GM19468 (cell line): ENCODE results near the gene SYCE3.

Experiments
- ATAC-seq: cut with Tn5 transposase; IDR thresholded peaks from one replicate; pipeline ENCODE4 v1.9.1; 2021; ENCODE audit warnings: mild to moderate bottlenecking, moderate library complexity, moderate number of reproducible peaks; ENCODE audit not compliant: unreplicated experiment; ENCODE audit errors: extremely low read depth

Gene SYCE3

DNA sequence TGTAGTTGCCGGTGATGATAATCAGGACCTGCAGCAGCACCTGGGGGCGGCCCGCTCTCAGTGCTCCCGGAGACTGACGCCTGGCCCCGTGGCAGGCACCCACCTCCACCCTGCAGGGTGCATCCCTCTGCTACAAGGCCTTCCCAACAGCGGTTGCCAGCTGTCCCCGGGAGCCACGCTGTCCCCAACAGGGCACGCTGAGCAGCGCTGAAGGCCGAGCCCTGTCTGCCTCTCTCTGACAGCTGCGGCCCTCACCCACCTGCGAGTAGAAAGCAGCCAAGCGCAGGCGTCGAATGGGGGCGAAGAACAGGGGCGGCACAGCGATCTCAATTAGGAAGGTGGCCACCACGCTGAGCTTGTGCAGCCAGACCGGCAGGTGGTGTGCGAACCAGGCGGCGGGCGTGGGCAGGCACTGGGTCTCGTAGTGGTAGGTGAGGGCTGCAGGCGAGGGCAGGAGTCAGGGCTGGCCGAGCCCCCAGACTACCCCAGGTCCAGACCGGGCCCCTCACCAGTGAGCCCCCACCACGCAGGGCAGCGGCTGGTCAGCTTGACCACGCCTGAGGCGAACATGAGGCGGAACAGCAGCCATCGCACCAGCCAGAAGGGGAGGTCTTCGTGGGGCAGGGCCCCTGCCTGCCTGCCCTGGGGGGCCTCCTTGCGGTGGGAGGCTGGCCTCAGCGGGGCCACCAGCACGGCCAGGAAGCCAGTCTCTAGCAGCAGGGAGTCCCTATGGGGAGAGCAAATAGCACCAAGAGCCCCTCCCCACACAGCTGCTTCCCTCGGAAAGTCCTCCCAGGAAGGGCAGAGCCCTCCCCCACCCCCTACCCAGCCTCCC is 56.7 kb downstream of the SYCE3 start:
- ATAC-seq = no peak

DNA sequence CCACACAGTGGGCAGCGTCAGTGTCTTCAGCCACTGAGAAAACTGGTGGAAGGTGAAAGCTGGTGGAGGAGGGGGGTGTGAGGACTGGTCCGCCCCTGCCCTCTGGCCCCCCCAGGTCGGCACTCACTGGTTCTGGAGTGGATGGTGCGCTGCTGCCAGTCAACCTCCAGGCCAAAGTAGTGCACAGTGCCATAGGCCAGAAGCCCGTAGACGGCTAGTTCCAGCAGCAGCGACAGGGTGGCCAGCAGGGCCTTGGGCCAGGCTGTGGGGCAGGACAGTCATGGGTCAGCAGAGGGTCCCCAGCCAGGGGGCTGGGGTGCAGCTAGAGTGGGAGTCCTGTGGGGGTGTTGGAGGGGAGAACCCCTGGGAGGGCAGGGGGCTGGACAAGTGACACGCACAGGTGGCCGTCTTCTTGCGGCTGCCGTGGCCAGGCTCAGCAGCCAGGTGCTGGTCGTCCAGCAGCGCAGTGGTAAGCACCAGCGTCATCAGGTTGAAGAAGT is 57.4 kb downstream of the SYCE3 start:
- ATAC-seq = no peak

DNA sequence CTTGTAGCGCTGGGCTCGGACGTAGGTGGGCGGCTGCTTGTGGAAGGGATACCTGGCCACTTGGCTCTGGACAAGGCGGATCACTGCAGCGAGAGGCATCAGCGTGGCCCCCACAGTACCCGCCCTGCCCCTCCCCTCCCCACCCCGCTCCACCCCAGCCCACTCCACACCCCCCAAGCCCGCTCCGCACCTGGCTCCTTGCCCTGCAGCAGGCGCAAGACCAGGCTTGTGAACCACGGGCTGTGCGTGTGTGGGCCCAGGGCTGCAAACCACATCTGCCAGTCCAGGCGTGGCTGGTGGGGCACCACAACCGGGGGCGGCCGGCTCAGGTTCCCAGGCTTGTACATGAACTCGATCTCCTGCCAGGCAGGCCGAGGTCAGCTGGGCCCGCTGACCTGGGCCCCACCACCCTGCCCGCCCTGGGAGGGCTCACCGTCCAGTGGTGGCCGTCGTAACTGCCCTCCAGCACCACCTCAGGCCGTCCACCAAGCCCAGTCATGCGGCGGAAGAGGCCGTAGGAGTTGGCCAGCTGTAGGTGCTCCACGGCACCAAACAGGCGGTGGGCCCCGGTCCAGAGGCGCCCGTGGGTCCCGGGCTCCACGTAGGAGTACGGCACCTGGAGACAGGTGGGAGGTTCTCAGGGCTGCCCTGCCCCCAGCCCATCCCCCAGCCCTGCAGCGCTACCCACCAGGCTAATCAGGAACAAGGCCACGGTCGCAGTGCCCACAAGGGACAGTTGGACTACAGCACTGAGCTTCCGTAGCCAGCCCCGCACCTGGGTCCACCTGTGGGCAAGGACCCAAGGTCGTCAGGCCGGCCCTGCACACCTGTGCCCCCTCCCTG is 58.1 kb downstream of the SYCE3 start:
- no peak for ATAC-seq

DNA sequence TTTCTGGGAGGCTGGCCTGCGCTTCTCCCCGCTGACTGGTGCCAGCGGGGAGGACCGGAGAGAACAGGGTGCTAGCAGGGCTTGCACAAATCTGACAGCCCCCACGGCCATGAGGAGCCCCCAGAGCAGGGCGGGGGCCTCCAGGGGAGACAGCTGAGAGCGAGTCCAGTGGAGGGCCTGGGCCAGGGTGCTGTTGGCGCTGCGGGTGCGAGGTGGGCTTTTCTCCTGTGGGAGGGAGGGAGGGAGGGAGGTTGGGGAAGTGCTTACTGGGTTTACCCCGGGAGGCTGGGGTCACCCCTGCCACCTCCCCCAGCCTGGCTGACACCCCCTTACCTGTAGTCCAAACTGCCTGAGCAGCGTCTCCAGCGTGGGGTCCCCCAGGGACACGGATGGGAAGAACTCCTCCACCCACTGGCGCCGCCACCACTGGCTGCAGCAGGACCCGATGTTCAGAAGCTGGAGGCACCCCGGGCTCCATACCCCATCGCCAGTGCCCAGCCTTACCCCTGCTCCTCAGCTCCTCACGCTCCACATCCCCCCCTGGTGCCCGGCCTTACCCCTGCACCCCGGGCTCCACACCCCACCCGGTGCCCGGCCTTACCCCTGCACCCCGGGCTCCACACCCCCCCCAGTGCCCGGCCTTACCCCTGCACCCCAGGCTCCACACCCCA is 59.1 kb downstream of the SYCE3 start:
- no peak for ATAC-seq

GRCh38 chr22:50502628-50503474 is 59.9 kb downstream of the SYCE3 start:
- ATAC-seq = no peak

GRCh38 chr22:50502096-50502495 is 60.6 kb downstream of the SYCE3 start:
- no peak for ATAC-seq
